ENCODE results near the gene PDE7B. TPM values are rescaled to one million over a fixed set of nuclear protein-coding genes. Genes with fewer than 3 reads are reported as not detected.
"Not testable (repeated sequence)": the region's sequence is repeated elsewhere in the genome, so short reads cannot be mapped to it uniquely, and the experiment has no call there.

PDE7B gene
- total RNA-seq, 1 experiment from 2014 or later = not detected

DNA sequence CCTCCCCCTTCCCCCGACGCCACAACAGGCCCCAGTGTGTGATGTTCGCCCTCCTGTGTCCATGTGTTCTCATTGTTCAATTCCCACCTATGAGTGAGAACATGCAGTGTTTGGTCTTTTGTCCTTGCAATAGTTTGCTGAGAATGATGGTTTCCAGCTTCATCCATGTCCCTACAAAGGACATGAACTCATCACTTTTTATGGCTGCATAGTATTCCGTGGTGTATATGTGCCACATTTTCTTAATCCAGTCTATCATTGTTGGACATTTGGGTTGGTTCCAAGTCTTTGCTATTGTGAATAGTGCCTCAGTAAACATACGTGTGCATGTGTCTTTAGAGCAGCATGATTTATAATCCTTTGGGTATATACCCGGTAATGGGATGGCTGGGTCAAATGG lies 287.6 kb downstream of the PDE7B start:
- H3K4me3 ChIP-seq (ENCODE audit: low read length); H2AFZ ChIP-seq (ENCODE audit: low read length); H3K9me2 ChIP-seq (replicated peaks; ENCODE audit: insufficient read depth, low read length); H3K79me2 ChIP-seq (ENCODE audit: low read length); H4K20me1 ChIP-seq (ENCODE audit: insufficient read depth, low read depth, low read length); H3K27me3 ChIP-seq (ENCODE audit: low read length); H3K4me1 ChIP-seq (ENCODE audit: low read length); H3K36me3 ChIP-seq (ENCODE audit: insufficient read depth, low read length); DNase-seq; H3K4me2 ChIP-seq (ENCODE audit: low read depth, low read length, poor library complexity, severe bottlenecking); H3K9ac ChIP-seq (ENCODE audit: low read length); H3K27ac ChIP-seq (ENCODE audit: low read length); H3K9me3 ChIP-seq (ENCODE audit: low read length): not testable (repeated sequence)

DNA sequence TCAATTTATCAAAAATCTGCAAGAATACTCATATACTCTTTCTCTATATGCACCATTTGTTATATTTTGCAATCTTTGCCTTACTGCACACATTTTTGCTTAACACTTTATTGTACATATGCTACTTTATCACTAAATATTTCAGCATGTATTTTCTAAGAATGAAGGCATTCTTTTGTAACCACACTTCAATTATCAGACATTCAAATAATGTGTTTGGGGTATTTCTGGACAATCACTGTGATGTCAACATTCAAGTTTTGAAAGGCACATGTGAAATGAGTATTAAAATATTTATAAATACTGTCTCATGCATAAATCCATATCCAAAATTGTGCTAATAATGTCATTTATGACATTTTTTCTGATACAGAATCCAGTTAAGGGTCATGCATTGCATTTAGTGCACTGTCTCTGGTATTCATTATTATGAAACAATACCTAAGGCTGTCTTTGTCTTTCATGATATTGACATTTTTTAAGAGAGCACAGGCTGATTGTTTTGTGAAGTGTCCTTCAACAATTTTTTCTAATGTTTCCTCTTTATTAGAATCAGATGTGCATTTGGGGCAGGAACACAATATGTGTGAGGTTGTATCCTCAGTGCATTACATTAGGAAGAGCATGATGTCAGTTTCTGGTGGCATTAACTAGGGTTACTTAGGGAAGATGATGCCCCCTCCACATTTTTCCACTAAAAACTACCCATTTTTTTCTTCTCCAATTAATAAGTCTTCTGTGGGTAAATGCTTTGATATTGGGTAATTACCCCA lies 292.9 kb downstream of the PDE7B start:
- Histone ChIP-seq H2AFZ (ENCODE audit: low read length) (no peak overlapping the region), H3K9me3 (ENCODE audit: low read length) (no peaks in the 10 kb centered on the region)

DNA sequence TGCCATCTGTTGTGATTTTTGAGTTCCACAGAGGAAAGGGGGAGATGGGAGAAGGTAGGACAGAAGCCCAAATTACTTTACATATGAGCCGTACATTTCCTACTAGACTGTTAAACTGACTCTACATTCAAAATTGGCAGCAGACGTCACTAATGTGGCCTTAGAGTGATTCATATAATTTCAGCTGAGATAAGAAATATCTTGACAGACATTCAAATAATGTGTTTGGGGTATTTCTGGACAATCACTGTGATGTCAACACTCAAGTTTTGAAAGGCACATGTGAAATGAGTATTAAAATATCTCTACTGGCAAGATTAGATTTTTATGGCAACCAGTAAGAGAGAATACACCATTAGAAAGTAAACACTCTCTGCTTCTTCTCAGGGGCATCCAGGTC lies 294.6 kb downstream of the PDE7B start:
- no peaks in the 10 kb centered on the region for H3K36me3 ChIP-seq (ENCODE audit: insufficient read depth, low read length)
- H3K27ac ChIP-seq (ENCODE audit: low read length) = no peak overlapping the region
- no peaks in the 10 kb centered on the region for H3K9me2 ChIP-seq (replicated peaks; ENCODE audit: insufficient read depth, low read length)
- no peak overlapping the region for H2AFZ ChIP-seq (ENCODE audit: low read length)
- H3K9ac ChIP-seq (ENCODE audit: low read length) = no peak overlapping the region
- H3K79me2 ChIP-seq (ENCODE audit: low read length) = no peaks in the 10 kb centered on the region
- no peak overlapping the region for H3K4me2 ChIP-seq (ENCODE audit: low read depth, low read length, poor library complexity, severe bottlenecking)
- H4K20me1 ChIP-seq (ENCODE audit: insufficient read depth, low read depth, low read length) = no peaks in the 10 kb centered on the region
- H3K27me3 ChIP-seq (ENCODE audit: low read length) = no peaks in the 10 kb centered on the region
- H3K4me3 ChIP-seq (ENCODE audit: low read length) = no peak overlapping the region
- no peaks in the 10 kb centered on the region for H3K9me3 ChIP-seq (ENCODE audit: low read length)
- no peak for DNase-seq
- no peaks in the 10 kb centered on the region for H3K4me1 ChIP-seq (ENCODE audit: low read length)

More for the DNA sequence above, 292.9 kb downstream of the PDE7B start:
- Histone ChIP-seq H3K27me3 (ENCODE audit: low read length) (no peaks in the 10 kb centered on the region), H3K9me2 (replicated peaks; ENCODE audit: insufficient read depth, low read length) (no peaks in the 10 kb centered on the region), H3K27ac (ENCODE audit: low read length) (no peak overlapping the region), H3K4me2 (ENCODE audit: low read depth, low read length, poor library complexity, severe bottlenecking) (no peak overlapping the region), H3K4me1 (ENCODE audit: low read length) (no peaks in the 10 kb centered on the region), H3K9ac (ENCODE audit: low read length) (no peak overlapping the region), H3K79me2 (ENCODE audit: low read length) (no peaks in the 10 kb centered on the region), H3K4me3 (ENCODE audit: low read length) (no peak overlapping the region), H3K36me3 (ENCODE audit: insufficient read depth, low read length) (no peaks in the 10 kb centered on the region), H4K20me1 (ENCODE audit: insufficient read depth, low read depth, low read length) (no peaks in the 10 kb centered on the region)
- no peak for DNase-seq

DNA sequence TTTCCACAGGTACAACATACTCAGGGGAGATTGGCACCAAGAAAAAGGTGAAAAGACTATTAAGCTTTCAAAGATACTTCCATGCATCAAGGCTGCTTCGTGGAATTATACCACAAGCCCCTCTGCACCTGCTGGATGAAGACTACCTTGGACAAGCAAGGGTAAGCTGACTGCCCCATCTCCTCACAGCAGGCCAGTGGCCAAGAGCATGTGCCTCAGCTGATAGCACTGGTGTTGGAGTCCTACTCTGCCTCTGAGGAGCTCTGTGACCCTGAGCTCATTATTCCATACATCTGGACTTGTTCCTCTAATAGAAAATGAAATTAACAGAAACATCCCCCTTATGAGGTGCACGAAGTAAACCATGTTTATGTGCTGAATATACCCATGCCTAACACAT lies 295.8 kb downstream of the PDE7B start:
- H3K27me3 ChIP-seq (ENCODE audit: low read length) = no peaks in the 10 kb centered on the region
- no peaks in the 10 kb centered on the region for H3K36me3 ChIP-seq (ENCODE audit: insufficient read depth, low read length)
- no peak overlapping the region for H3K9ac ChIP-seq (ENCODE audit: low read length)
- DNase-seq = no peak
- H3K27ac ChIP-seq (ENCODE audit: low read length) = no peak overlapping the region
- no peak overlapping the region for H2AFZ ChIP-seq (ENCODE audit: low read length)
- H3K4me2 ChIP-seq (ENCODE audit: low read depth, low read length, poor library complexity, severe bottlenecking) = no peak overlapping the region
- no peak overlapping the region for H3K4me3 ChIP-seq (ENCODE audit: low read length)
- H3K79me2 ChIP-seq (ENCODE audit: low read length) = no peaks in the 10 kb centered on the region
- no peaks in the 10 kb centered on the region for H3K9me3 ChIP-seq (ENCODE audit: low read length)
- no peaks in the 10 kb centered on the region for H3K9me2 ChIP-seq (replicated peaks; ENCODE audit: insufficient read depth, low read length)
- no peaks in the 10 kb centered on the region for H4K20me1 ChIP-seq (ENCODE audit: insufficient read depth, low read depth, low read length)
- H3K4me1 ChIP-seq (ENCODE audit: low read length) = no peaks in the 10 kb centered on the region

DNA sequence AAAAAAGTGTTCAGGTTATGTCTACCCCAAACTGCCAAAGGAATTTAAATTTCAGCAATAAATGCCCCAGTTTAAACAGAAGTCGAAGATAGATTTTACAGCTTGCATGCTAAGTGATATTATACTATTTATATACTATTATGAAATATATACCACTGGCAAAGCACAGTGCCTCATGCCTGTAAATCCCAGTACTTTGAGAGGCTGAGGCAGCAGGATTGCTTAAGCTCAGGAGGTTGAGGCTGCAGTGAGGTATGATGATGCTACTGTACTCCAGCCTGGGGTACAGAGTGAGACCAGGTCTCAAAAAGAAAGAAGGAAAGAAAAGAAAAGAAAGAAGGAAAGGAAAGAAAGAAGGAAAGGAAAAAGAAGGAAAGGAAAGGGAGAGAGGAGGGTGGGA lies 296.6 kb downstream of the PDE7B start:
- no peaks in the 10 kb centered on the region for H4K20me1 ChIP-seq (ENCODE audit: insufficient read depth, low read depth, low read length)
- no peak for DNase-seq
- no peak overlapping the region for H3K4me3 ChIP-seq (ENCODE audit: low read length)
- H3K36me3 ChIP-seq (ENCODE audit: insufficient read depth, low read length) = no peaks in the 10 kb centered on the region
- H3K9me3 ChIP-seq (ENCODE audit: low read length) = no peaks in the 10 kb centered on the region
- no peaks in the 10 kb centered on the region for H3K9me2 ChIP-seq (replicated peaks; ENCODE audit: insufficient read depth, low read length)
- no peaks in the 10 kb centered on the region for H3K27me3 ChIP-seq (ENCODE audit: low read length)
- H3K4me1 ChIP-seq (ENCODE audit: low read length) = no peaks in the 10 kb centered on the region
- H2AFZ ChIP-seq (ENCODE audit: low read length) = no peak overlapping the region
- H3K27ac ChIP-seq (ENCODE audit: low read length) = no peak overlapping the region
- no peak overlapping the region for H3K9ac ChIP-seq (ENCODE audit: low read length)
- no peak overlapping the region for H3K4me2 ChIP-seq (ENCODE audit: low read depth, low read length, poor library complexity, severe bottlenecking)
- H3K79me2 ChIP-seq (ENCODE audit: low read length) = no peaks in the 10 kb centered on the region

DNA sequence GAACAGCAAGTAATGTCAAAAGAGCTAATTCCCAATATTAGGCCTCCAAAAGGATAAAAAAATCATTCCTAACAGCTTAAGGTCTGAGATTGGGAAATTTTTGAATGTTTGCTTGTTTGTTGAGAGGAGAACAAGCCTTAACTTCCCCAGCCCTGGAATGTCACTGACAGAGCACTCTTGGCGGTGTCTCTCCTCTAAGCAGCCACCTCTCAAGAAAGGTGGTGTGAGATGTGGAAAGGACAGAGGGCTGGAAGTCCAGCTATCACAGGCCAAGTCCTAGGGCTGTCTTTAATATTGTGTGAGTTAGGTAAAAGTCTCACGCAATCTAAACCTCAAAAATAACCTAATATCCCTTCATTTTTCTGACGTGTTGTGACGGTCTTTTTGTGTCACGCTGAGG lies 297.0 kb downstream of the PDE7B start:
- no peaks in the 10 kb centered on the region for H3K36me3 ChIP-seq (ENCODE audit: insufficient read depth, low read length)
- no peaks in the 10 kb centered on the region for H3K9me3 ChIP-seq (ENCODE audit: low read length)
- no peaks in the 10 kb centered on the region for H3K4me1 ChIP-seq (ENCODE audit: low read length)
- no peaks in the 10 kb centered on the region for H3K79me2 ChIP-seq (ENCODE audit: low read length)
- H4K20me1 ChIP-seq (ENCODE audit: insufficient read depth, low read depth, low read length) = no peaks in the 10 kb centered on the region
- H3K9ac ChIP-seq (ENCODE audit: low read length) = no peak overlapping the region
- no peaks in the 10 kb centered on the region for H3K9me2 ChIP-seq (replicated peaks; ENCODE audit: insufficient read depth, low read length)
- no peak for DNase-seq
- H3K4me3 ChIP-seq (ENCODE audit: low read length) = no peak overlapping the region
- H2AFZ ChIP-seq (ENCODE audit: low read length) = no peak overlapping the region
- no peak overlapping the region for H3K27ac ChIP-seq (ENCODE audit: low read length)
- no peak overlapping the region for H3K4me2 ChIP-seq (ENCODE audit: low read depth, low read length, poor library complexity, severe bottlenecking)
- H3K27me3 ChIP-seq (ENCODE audit: low read length) = no peaks in the 10 kb centered on the region

DNA sequence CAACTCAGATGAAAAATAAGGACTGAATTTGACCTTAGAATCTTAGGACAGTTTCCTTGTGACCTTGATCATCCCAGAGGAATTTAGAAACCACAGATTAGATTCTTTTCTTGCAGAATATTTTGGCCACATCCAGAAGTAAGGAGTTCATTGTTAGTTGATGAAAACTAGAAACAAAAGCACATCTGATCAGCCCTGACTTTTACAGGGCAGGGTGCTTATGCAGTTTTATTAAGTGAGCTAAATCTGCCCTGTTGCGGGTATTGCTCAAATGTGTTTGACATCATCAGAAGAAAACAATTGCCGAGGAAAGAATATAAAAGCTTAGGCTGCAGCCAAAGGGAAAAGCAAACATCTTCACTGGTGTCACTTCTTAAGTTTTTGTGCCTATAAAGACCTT lies 297.8 kb downstream of the PDE7B start:
- Histone ChIP-seq H3K9ac (ENCODE audit: low read length) (no peak overlapping the region), H3K9me2 (replicated peaks; ENCODE audit: insufficient read depth, low read length) (no peaks in the 10 kb centered on the region), H3K4me2 (ENCODE audit: low read depth, low read length, poor library complexity, severe bottlenecking) (no peak overlapping the region), H2AFZ (ENCODE audit: low read length) (no peak overlapping the region), H3K4me3 (ENCODE audit: low read length) (no peak overlapping the region), H3K27ac (ENCODE audit: low read length) (no peak overlapping the region), H3K4me1 (ENCODE audit: low read length) (no peaks in the 10 kb centered on the region), H4K20me1 (ENCODE audit: insufficient read depth, low read depth, low read length) (no peaks in the 10 kb centered on the region), H3K79me2 (ENCODE audit: low read length) (no peaks in the 10 kb centered on the region), H3K9me3 (ENCODE audit: low read length) (no peaks in the 10 kb centered on the region), H3K36me3 (ENCODE audit: insufficient read depth, low read length) (no peaks in the 10 kb centered on the region), H3K27me3 (ENCODE audit: low read length) (no peaks in the 10 kb centered on the region)
- DNase-seq = no peak

DNA sequence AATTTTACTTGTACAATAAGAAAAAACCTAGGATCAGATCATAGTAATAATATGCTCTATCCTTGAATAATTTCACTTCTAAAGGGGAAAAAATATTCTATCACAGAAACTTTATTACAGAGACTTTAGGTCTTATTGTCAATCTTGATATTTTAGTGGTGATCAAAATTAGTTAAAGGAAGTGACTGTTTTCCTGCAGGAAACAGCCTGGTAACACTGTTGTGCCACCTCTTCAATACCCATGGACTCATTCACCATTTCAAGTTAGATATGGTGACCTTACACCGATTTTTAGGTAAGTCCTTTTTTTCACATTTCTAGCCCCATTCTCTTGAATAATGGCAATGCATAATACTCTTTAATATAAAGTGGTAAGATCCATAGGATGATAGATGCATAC lies 299.5 kb downstream of the PDE7B start:
- no peaks in the 10 kb centered on the region for H3K4me1 ChIP-seq (ENCODE audit: low read length)
- no peak overlapping the region for H3K4me2 ChIP-seq (ENCODE audit: low read depth, low read length, poor library complexity, severe bottlenecking)
- DNase-seq = no peak
- H3K79me2 ChIP-seq (ENCODE audit: low read length) = no peaks in the 10 kb centered on the region
- no peaks in the 10 kb centered on the region for H3K9me3 ChIP-seq (ENCODE audit: low read length)
- no peaks in the 10 kb centered on the region for H3K27me3 ChIP-seq (ENCODE audit: low read length)
- no peaks in the 10 kb centered on the region for H3K9me2 ChIP-seq (replicated peaks; ENCODE audit: insufficient read depth, low read length)
- H2AFZ ChIP-seq (ENCODE audit: low read length) = no peak overlapping the region
- H3K36me3 ChIP-seq (ENCODE audit: insufficient read depth, low read length) = no peaks in the 10 kb centered on the region
- H3K9ac ChIP-seq (ENCODE audit: low read length) = no peak overlapping the region
- no peaks in the 10 kb centered on the region for H4K20me1 ChIP-seq (ENCODE audit: insufficient read depth, low read depth, low read length)
- H3K4me3 ChIP-seq (ENCODE audit: low read length) = no peak overlapping the region
- no peak overlapping the region for H3K27ac ChIP-seq (ENCODE audit: low read length)

Data from Karpas-422 (cell line).